Right renal pelvis (tissue), 4 donors: ENCODE measurements around the gene ZNF655. TPM values are rescaled to one million over a fixed set of nuclear protein-coding genes. Genes with fewer than 3 reads are reported as not detected.
"Not testable (repeated sequence)": the region's sequence is repeated elsewhere in the genome, so short reads cannot be mapped to it uniquely, and the experiment has no call there.

Source experiments
- DNase-seq, 4 donors: peaks; one replicate each; pipeline ENCODE4 v3.0.0-alpha.2; 2013; ENCODE audit warnings: low read depth in 4 of 4, low spot score in 3 of 4, missing footprints in 1 of 4
- polyA plus RNA-seq, 4 donors: library from polyadenylated mRNA; unstranded; fragments of 120-200 nt; gene quantifications; one replicate each; pipeline ENCODE4 v1.2.1, GENCODE V29; 2013; ENCODE audit not compliant: insufficient read length in 4 of 4

Gene ZNF655, protein sequence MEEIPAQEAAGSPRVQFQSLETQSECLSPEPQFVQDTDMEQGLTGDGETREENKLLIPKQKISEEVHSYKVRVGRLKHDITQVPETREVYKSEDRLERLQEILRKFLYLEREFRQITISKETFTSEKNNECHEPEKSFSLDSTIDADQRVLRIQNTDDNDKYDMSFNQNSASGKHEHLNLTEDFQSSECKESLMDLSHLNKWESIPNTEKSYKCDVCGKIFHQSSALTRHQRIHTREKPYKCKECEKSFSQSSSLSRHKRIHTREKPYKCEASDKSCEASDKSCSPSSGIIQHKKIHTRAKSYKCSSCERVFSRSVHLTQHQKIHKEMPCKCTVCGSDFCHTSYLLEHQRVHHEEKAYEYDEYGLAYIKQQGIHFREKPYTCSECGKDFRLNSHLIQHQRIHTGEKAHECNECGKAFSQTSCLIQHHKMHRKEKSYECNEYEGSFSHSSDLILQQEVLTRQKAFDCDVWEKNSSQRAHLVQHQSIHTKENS
- 10 to 100 TPM; 65.7 to 81.6 (median 73.6) TPM for polyA plus RNA-seq

DNA sequence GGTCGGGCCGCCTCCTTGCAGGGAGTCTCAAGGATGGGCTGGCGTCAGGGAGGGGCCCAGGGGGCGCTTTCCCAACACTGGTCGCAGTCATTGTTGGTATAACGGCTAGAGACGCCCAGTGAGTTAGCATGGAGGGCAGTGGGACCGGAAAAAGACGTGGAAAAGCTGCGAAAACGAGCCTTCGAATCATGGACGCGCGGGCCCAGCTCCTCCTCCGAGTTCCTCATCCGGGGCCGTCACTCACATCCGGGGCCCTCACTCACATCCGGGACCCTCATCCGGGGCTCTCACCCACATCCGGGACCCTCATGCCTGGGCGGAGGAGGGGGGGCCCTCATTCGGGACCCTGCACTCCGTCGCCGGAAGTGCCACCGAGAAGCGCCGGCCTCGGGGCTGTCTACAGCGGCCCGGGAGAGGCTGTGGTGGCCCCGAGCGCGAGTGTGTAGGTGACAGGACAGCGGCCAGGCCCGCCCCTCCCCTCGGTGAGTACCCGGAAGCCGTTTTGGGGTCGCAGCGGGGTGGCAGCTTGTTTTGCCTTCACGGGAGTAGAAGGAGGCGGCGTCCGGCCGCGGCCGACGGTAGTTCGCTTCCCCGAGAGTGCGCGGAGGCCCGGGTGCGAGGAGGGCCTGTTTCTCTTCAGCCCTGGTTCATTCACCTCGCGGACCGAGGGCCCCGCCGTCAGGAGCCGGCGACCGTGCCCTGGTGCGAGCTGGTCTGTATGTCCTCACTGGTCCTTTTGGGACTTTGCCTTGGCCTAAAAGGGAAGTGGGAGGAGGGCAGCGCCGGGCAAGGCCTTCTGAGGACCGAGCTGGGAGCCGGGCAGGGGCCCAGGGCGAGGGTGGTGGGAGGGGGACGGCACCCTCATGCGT, at the start of gene ZNF655:
Gene ZNF655, plus strand, starts transcription at position 337 of the 869 bp plus-strand sequence. CDS start 1,918 bp downstream, outside the sequence.
- peak; percentile 86 to 91 (median 88) for DNase-seq

DNA sequence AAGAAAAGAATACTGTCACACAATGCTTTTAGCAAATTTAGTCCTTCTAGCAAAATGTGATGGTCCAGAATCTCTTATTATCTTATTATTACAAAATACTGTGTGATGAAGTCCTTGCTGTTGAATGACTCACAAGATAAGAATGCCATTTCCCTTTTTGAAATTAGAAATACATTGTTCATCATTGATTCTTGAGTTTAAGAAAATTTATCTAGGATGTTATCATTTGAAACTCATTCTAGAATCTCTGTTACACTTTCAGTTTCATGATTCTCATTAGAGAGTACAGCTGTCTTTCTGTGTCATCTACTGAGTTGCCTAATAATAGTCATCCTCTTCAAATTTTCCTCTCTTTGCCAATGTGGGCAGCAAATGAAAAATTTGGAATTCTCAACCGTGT, 44.4 kb upstream of the ZNF655 start:
- no peak for DNase-seq

DNA sequence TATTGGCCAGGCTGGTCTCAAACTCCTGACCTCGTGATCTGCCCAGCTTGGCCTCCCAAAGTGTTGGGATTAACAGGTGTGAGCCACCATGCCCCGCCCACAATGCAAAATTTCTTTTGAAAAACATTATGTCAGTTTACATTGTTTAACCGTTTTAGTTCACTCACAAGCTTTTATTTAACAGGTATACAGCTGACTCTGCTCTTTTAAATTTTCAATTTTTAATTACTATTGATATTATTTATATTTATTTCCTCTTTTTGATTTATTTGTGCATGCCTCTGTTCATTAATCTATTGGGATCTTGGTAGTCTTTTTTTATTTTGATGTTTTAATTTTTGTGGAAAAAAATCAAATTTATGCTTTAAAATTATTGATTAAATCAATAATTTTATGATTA, 37.0 kb upstream of the ZNF655 start:
- no peak for DNase-seq

DNA sequence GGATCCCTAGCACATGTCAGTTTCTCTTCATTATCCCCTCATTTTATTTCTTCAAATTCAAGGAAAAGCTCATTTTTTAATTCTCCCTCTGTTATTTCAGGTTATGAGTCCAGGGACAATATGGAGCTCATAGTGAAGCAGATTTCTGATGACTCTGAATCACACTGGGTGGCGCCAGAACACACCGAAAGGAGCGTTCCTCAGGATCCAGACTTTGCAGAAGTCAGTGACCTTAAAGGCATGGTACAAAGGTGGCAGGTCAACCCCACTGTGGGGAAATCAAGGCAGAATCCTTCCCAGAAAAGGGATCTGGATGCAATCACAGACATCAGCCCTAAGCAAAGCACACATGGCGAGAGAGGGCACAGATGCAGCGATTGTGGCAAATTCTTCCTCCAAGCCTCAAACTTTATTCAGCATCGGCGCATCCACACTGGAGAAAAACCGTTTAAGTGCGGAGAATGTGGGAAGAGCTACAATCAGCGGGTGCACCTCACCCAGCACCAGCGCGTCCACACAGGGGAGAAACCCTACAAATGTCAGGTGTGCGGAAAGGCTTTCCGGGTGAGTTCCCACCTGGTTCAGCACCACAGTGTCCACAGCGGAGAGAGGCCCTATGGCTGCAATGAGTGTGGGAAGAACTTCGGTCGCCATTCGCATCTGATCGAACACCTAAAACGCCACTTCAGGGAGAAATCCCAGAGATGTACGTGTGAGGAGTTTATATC, 32.6 kb upstream of the ZNF655 start:
- no peak for DNase-seq

DNA sequence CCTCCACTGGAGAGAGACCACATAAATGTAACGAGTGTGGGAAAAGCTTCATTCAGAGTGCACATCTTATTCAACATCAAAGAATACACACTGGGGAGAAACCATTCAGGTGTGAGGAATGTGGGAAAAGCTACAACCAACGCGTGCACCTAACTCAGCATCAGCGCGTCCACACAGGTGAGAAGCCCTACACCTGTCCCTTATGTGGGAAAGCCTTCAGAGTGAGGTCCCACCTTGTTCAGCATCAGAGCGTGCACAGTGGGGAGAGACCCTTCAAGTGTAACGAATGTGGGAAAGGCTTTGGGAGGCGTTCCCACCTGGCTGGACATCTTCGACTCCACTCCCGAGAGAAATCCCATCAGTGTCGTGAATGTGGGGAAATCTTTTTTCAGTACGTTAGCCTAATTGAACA, 27.1 kb upstream of the ZNF655 start:
- no peak for DNase-seq

DNA sequence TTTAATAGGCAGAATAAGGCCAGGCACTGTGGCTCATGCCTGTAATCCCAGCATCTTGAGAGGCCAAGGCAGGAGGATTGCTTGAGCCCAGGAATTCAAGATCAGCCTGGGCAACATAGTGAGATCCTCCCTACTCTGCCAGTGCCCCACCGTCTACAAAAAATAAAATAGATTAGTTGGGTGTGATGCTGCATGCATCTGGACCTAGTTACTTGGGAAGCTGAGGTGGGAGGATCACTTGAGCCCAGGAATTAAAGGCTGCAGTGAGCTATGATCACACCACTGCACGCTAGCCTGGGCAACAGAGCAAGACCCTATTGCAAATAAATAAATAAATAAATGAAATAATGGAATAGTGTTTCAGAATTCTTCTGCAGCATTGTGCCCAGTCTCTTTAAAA, 22.8 kb upstream of the ZNF655 start:
- DNase-seq: no peak

DNA sequence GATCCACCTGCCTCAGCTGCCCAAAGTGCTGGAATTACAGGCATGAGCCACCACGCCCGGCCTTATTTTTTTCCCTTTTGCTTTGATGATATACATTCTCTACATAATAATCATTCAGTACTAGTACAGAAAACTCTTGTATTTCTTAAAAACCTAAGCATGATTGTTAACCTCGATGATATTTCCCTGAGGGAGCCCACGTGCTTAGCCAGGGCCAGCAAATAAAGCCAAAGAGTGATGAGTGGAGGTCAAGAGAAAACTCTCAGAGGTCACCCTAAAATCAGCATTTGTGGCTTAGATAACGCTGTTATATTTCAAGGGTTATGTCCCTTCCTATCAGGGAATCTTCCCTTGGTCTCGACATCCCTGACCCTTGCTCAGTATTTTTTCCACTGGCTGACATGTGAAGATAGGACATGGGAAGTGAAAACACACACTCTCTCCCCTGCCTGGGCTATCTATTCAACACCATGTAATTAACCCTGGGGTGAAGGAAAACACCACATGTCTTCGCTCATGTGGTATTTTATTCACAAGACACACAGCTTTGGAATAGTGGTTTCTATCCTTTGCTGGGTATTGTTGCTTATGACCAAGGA, 19.1 kb upstream of the ZNF655 start:
- DNase-seq: no peak

DNA sequence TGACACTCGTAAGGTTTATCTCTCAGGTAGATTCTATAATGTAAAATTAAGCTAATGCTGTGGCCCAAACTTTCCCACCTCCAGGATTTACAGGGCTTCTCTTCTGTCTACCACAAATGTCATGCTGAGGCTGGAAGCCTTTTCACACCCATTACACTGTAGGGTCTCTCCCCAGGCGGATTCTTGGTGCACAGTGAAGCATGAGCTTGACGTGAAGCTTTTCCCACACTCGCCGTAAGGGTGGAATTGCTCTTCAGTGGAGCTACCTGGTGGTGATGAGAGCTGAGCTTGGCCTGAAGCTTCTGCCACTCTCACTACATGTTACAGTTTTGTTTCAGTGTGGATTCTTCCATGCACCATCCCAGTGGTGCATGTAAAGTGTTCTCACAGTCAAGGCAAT, 17.9 kb upstream of the ZNF655 start:
- no peak for DNase-seq

DNA sequence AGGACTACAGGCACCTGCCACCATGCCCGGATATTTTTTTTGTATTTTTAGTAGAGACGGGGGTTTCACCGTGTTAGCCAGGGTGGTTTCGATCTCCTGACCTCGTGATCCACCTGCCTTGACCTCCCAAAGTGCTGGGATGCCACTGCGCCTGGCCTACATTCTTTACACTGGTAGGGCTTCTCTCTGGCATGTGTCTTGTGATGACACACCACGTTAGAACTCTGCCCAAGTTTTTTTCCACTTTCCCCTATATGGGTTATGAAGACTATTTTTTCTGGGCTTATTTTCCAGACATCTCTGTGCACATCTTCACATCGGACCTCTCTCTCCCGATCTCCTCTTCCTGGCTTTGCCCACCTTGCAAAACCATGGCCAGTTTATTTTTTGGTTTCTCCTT, 17.2 kb upstream of the ZNF655 start:
- no peak for DNase-seq

DNA sequence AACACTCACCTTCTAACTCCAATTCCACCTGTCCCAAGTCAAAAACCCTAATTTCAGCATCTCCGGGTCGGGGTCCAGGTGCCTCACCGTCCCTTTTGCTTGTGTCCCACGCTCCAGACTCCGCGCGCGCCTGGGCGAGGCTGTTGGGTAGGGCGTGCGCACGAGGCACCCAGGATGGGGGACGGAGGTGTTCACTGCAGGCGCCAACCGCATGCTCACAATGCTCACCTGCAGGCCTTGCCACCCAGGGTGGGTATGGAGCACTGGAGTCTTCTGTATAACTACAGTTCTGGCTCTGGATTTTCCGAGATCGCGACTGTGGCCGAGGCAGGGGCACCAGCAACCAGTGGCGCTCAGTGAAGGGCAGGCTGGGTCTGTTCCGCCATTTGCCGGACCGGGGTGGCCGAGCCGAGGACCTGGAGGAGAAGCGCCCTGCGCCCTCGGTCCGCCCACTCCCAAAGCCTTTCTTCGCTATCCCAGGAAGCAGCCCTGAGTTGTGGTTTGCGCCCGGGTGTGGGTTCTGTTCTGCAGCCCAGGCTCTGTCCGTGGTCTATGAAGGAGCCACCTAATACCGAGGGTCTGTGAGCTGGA, 15.3 kb upstream of the ZNF655 start:
- DNase-seq: no peak

DNA sequence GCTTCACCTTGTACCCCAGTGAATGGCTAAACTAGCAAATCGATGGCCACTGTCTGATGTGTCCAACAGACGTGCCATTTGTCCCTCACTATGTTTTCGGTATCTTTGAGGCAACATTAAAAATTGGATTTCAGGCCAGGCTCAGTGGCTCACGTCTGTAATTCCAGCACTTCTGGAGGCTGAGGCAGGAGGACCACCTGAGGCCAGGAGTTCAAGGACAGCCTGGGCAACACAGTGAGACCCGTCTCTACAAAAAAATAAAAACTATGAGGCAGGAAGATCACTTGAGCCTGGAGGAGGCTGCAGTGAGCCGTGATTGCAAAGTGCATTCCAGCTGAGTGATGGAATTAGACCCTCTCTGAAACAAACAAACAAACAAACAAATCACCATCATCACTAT, 14.5 kb upstream of the ZNF655 start:
- DNase-seq: no peak

DNA sequence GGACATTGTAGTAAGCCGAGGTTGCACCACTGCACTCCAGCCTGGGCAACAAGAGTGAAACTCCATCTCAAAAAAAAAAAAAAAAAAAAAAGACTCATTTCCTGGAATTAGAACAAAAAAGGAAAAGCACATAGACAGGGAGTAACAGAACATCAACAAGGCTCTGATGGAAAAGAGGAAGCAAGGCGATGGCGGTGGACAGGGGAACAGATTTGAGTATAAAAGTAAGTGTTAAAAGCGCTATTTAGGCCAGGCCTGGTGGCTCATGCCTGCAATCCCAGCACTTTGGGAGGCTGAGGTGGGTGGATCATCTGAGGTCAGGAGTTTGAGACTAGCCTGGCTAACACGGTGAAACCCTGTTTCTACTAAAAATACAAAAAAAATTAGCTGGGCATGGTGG, 13.1 kb upstream of the ZNF655 start:
- DNase-seq: not testable (repeated sequence)

DNA sequence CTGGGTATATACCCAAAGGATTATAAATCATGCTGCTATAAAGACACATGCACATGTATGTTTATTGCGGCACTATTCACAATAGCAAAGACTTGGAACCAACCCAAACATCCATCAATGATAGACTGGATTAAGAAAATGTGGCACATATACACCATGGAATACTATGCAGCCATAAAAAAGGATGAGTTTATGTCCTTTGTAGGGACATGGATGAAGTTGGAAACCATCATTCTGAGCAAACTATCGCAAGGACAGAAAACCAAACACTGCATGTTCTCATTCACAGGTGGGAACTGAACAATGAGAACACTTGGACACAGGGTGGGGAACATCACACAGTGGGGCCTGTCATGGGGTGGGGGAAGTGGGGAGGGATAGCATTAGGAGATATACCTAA, 8.9 kb upstream of the ZNF655 start:
- not testable (repeated sequence) for DNase-seq

DNA sequence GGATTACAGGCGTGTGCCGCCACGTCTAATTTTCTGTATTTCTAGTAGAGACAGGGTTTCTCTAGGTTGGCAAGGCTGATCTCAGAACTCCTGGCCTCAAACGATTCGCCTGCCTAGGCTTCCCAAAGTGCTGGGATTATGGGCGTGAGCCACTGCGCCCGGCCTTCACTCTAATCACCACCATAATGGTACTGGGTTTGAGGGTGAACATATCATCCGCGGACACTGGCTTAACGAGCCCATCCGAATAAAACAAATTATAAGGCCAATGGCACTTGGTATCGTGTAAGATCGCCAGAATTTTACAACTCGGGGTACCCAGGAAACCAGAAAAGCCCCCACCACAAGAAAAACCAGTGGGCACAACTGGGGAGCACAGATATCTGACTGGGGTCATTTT, 7.1 kb upstream of the ZNF655 start:
- DNase-seq: no peak

DNA sequence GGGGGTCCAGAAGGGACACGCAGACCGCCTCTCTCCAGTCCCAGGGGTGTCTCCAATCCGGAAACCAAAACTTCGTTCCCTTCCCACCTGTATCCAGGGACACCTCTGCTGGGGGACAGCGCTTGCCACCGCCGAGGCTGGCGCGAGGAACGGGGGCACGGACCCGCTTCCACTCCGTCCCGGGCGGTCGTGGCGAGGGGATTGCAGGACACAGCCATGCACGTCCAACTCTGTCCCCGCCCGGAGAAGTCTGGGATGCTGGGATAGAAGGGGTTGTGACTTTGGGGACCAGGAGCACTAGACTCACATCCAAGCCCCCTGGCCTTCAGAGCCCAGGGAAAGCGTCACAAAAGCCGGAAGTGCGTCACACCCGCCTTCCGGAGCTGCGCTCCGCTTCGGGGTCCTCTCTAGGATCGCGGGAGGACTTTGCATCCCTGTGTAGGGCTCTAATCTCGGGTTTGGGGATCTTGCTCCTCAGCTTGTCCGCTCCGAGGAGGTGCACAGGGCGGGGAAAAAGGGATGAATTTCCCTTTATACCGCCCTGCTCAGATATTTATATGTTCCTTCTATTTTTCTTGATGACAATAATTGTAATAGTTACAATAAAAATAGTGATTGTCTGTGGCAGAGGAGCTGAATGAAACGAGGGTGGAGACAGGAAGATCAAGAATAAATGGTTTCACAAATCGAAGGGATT, 6.5 kb upstream of the ZNF655 start, which contains the start of gene FAM200A:
Gene FAM200A, minus strand, starts transcription at position 348 of the 697 bp plus-strand sequence. CDS start 3,707 bp downstream, outside the sequence.
- DNase-seq: peak; percentile 87 to 93 (median 92)

DNA sequence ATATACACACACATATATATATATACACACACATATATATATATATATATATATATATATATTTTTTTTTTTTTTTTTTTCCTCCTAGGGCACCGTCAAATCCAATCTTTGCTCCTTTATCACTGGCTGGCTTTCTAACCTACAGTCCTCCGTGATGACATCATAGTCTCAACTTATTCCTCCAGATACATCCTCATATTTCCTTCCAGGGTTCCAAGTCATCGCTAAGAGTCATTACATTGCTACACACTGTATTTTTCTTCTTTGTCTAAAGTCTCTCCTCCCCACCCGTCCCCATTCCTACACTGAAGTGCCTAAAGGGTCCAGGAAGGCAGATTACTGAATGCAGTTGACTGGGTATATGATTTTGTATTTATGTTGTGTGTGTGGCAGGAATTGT, 5.4 kb upstream of the ZNF655 start:
- no peak for DNase-seq

DNA sequence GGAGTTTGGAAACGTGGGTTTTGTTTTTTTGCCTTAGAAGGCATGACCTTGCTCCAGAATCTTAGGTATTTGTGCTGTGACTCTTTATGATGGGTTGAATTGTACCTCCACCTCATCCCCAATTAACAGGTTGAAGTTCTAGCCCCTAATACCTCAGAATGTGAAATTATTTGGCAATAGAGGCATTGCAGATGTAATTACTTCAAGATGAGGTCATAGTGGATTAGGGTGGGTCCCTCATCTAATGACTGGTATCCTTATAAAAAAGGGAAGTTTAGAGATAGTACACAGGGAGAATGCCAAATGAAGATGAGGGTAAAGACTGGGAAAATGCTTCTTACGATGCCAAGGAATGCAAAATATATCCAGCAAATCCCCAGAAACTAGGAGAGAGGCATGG, 3.5 kb upstream of the ZNF655 start:
- no peak for DNase-seq

DNA sequence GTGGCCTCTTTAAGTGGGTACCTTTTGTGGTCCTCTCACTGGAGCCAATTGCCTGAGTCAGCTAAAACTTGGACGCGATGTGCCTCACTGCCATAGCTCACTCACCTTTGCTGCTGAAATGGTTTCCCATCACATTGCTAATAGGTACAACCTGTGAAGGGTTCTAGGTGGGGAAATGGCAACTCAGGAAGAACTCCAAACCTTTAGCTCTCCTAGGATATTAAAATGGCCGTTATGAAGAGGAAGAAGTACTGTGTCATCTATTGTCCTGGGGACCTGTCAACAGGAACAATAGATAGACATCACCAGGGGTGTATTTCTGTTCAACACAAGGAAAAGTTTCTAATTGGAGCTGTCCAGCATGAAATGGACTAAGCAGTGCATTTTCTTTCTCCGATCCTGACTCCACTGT, 1.2 kb upstream of the ZNF655 start:
- DNase-seq: no peak

DNA sequence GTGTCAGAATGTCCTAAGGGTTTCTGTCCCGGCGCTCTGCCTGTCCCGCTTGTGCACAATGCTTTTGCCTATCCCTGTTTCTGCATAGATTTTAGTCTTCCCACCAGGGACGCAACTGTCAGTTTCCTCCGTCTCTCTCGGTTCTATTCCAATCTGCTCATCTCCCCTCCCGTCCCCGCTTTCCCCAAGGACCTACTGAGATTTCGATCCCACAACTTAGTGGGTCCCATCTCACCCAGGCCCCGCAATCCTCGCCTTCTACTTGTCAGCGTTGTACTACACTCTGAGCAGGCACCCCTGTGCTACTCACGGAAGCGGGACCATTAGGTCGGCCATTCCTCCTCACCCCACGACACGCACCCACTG, 519 bp upstream of the ZNF655 start:
- peak in 1 of 4 donors; percentile 7 for DNase-seq
